ENCODE results near the gene PMM2.
A peak's percentile ranks its signal among the peaks of the same experiment; 100 is the strongest.
"Not testable (repeated sequence)": the region's sequence is repeated elsewhere in the genome, so short reads cannot be mapped to it uniquely, and the experiment has no call there.

Gene PMM2

DNA sequence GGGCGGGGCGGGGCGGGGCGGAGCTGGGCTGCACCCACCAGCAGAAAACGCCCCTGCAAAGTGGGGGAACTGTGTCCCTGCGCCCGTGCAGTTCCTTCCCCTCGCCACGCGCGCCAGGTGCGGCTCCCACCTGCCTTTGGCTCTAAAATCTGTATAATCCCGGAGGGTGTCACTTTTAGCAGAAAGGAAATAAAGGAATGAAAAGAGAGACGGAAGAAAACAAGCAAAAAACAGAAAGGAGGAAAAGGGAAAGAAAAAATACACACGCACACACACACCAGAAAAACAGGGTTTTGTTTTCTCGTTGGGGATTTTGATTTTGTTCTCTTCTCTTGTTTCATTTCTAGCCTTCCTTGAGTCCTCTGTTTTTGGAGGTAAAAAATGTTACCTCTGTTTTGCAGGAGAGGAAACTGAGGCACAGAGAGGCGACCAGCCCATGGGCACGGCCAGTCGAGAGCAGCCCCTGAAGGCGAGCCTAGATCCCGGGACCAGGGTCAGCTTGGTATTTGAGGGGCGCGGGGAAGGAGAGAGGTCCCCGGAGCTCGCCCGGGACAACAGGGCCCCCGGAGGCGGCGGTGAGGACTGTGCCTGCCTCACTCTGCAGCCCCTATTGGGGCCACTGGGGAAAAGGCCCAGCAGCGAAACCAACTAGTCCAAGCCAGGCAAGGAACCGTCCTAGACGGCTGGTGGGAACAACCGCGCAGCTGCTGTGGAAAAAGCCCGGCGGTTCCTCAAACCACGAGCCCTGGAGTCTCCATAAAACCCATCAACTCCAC, 71.8 kb downstream of the PMM2 start:
- peak overlapping the region; percentile 80 for H3K27ac Mint-ChIP-seq
- H3K36me3 Mint-ChIP-seq = no peaks in the 10 kb centered on the region
- H3K27me3 Mint-ChIP-seq = no peaks in the 10 kb centered on the region
- no peaks in the 10 kb centered on the region for H3K9me3 Mint-ChIP-seq (ENCODE audit: low read depth)
- H3K4me1 Mint-ChIP-seq (ENCODE audit: low read depth) = peaks cover 49% of the 10 kb centered on the region
- H3K4me3 Mint-ChIP-seq = peak overlapping the region; percentile 92

GRCh38 chr16:8869988-8870241, 72.3 kb downstream of the PMM2 start:
- H3K27me3 Mint-ChIP-seq; H3K9me3 Mint-ChIP-seq (ENCODE audit: low read depth); H3K4me3 Mint-ChIP-seq; H3K27ac Mint-ChIP-seq; H3K36me3 Mint-ChIP-seq: not testable (repeated sequence)
- H3K4me1 Mint-ChIP-seq (ENCODE audit: low read depth) = peaks cover 49% of the 10 kb centered on the region

- no peaks in the 10 kb centered on the region for H3K9me3 Mint-ChIP-seq (ENCODE audit: low read depth)
- no peaks in the 10 kb centered on the region for H3K36me3 Mint-ChIP-seq
- no peak overlapping the region for H3K27ac Mint-ChIP-seq
- H3K4me1 Mint-ChIP-seq (ENCODE audit: low read depth) = peaks cover 33% of the 10 kb centered on the region
- H3K27me3 Mint-ChIP-seq = no peaks in the 10 kb centered on the region
- no peak overlapping the region for H3K4me3 Mint-ChIP-seq
These were observed 74.4 kb downstream of the PMM2 start for GRCh38 chr16:8872071-8872470.

DNA sequence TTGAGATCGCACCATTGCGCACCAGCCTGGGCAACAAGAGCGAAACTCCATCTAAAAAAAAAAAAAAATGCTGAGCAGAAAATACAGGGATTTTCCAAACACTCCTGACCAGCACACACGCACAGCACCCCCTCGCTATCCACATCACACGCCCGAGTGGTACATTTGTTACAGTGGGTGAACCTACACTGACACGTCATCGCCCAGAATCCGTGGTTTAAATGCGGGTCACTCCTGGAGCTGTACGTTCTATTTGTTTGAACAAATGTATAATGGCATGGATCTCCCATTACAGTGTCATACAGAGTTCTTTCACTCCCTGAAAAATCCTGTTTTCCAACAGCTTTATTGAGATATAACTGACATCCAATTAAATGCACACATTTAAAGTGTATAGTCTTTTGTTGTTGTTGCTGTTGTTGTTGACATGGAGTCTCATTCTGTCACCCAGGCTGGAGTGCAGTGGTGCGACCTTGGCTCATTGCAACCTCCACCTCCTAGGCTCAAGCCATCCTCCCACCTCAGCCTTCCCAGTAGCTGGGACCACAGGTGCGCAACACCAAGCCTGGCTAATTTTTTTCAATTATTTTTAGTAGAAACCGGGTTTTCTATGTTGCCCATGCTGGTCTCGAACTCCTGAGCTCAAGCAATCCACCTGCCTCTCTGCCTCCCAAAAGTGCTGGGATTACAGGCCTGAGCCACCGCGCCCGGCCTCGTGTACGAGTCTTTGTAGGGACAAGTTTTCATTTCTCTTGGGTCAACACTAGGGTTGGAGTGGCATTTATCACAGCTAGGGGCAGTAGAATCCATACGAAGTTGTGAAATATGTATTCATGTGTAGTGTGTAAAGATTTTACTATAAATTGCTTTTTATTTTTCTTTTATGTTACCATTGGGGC, 75.6 kb downstream of the PMM2 start:
- Mint-ChIP-seq H3K4me1 (ENCODE audit: low read depth) (peaks cover 25% of the 10 kb centered on the region), H3K36me3 (no peaks in the 10 kb centered on the region), H3K9me3 (ENCODE audit: low read depth) (no peaks in the 10 kb centered on the region), H3K27ac (no peak overlapping the region), H3K4me3 (no peak overlapping the region), H3K27me3 (no peaks in the 10 kb centered on the region)

GRCh38 chr16:8873866-8874195, 76.2 kb downstream of the PMM2 start:
- not testable (repeated sequence) for H3K9me3 Mint-ChIP-seq (ENCODE audit: low read depth); H3K4me3 Mint-ChIP-seq; H3K27me3 Mint-ChIP-seq; H3K36me3 Mint-ChIP-seq; H3K27ac Mint-ChIP-seq
- peaks cover 28% of the 10 kb centered on the region for H3K4me1 Mint-ChIP-seq (ENCODE audit: low read depth)

DNA sequence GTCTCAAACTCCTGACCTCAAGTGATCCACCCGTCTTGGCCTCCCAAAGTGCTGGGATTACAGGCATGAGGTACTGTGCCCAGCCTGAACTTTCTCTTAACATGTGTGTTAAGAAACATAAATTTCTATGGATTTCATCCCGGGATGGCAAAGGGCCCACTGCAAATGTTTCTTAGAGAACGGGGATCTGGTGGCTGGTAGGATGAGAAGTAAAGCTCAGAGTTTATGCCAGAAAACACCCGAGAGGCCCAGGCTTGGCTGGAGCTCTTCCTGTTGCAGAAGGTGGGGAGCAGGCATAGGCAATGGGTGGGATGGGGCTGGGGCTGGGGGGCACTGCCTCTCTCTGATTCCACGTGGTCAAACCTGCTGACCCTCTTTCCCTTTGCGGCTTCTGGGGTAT, 76.7 kb downstream of the PMM2 start:
- Mint-ChIP-seq H3K4me1 (ENCODE audit: low read depth) (peaks cover 25% of the 10 kb centered on the region), H3K27ac (no peak overlapping the region), H3K4me3 (no peak overlapping the region), H3K9me3 (ENCODE audit: low read depth) (no peaks in the 10 kb centered on the region), H3K36me3 (no peaks in the 10 kb centered on the region), H3K27me3 (no peaks in the 10 kb centered on the region)

DNA sequence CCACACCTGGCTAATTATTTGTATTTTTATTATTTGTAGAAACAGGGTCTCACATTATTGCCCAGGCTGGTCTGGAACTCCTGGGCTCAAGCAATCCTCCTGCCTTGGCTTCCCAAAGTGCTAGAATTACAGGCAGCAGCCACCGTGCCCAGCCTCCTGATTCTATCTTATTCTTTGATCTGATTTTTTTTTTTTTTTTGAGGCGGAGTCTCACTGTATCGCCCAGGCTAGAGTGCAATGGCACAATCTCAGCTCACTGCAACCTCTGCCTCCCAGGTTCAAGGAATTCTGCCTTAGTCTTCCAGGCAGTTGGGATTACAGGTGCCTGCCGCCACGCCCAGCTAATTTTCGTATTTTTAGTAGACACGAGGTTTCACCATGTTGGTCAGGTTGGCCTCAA, 77.7 kb downstream of the PMM2 start:
- H3K4me1 Mint-ChIP-seq (ENCODE audit: low read depth) = peaks cover 25% of the 10 kb centered on the region
- not testable (repeated sequence) for H3K27me3 Mint-ChIP-seq; H3K27ac Mint-ChIP-seq; H3K4me3 Mint-ChIP-seq; H3K36me3 Mint-ChIP-seq; H3K9me3 Mint-ChIP-seq (ENCODE audit: low read depth)

GRCh38 chr16:8877894-8878522, 80.4 kb downstream of the PMM2 start:
- no peak overlapping the region for H3K27ac Mint-ChIP-seq
- no peaks in the 10 kb centered on the region for H3K36me3 Mint-ChIP-seq
- peaks cover 16% of the 10 kb centered on the region for H3K4me1 Mint-ChIP-seq (ENCODE audit: low read depth)
- no peaks in the 10 kb centered on the region for H3K9me3 Mint-ChIP-seq (ENCODE audit: low read depth)
- H3K4me3 Mint-ChIP-seq = no peak overlapping the region
- no peaks in the 10 kb centered on the region for H3K27me3 Mint-ChIP-seq

GRCh38 chr16:8878523-8878911, 80.9 kb downstream of the PMM2 start:
- Mint-ChIP-seq H3K36me3 (no peaks in the 10 kb centered on the region), H3K4me3 (no peak overlapping the region), H3K27me3 (no peaks in the 10 kb centered on the region), H3K9me3 (ENCODE audit: low read depth) (no peaks in the 10 kb centered on the region), H3K27ac (no peak overlapping the region), H3K4me1 (ENCODE audit: low read depth) (peaks cover 16% of the 10 kb centered on the region)

DNA sequence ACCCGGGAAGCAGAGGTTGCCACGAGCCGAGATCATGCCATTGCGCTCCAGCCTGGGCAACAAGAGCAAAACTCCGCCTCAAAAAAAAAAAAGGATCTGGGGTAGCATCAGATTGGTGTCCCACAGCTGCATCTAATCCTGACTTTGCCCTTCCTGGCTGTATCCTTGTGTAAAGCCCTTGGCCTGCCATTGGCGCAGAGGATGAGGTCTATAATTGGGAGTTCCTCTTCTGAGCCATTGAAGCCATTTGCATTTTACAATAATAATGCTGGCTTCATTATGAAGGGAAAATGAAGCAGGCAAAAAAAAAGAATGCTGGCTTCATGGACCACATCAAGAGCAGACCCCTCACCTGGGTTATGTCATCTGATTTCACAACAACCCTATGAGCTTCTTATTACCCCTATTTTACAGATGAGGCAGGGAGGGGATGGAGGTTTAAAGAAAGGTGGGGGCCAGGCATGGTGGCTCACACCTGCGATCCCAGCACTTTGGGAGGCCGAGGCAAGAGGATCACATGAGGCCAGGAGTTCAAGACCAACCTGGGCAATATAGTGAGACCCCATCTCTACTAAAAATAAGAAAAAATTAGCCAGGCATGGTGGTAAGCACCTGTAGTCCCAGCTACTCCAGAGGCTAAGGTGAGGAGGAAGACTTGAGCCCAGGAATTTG, 83.3 kb downstream of the PMM2 start:
- H3K9me3 Mint-ChIP-seq (ENCODE audit: low read depth) = no peaks in the 10 kb centered on the region
- H3K4me3 Mint-ChIP-seq = no peak overlapping the region
- H3K27me3 Mint-ChIP-seq = no peaks in the 10 kb centered on the region
- peaks cover 15% of the 10 kb centered on the region for H3K4me1 Mint-ChIP-seq (ENCODE audit: low read depth)
- no peak overlapping the region for H3K27ac Mint-ChIP-seq
- no peaks in the 10 kb centered on the region for H3K36me3 Mint-ChIP-seq

GRCh38 chr16:8882041-8882617, 84.5 kb downstream of the PMM2 start, which contains the start of gene LITAFD:
TSS of gene LITAFD (plus strand) at chr16:8882351. CDS start at chr16:8884356, 2,005 bp downstream.
- Mint-ChIP-seq H3K27me3 (no peaks in the 10 kb centered on the region), H3K4me3 (no peak within 1 kb of the TSS), H3K9me3 (ENCODE audit: low read depth) (no peaks in the 10 kb centered on the region), H3K4me1 (ENCODE audit: low read depth) (peaks cover 16% of the 10 kb centered on the region), H3K36me3 (no peaks in the 10 kb centered on the region), H3K27ac (no peak within 1 kb of the TSS)

- H3K27ac Mint-ChIP-seq = no peak overlapping the region
- peaks cover 16% of the 10 kb centered on the region for H3K4me1 Mint-ChIP-seq (ENCODE audit: low read depth)
- H3K36me3 Mint-ChIP-seq = no peaks in the 10 kb centered on the region
- H3K4me3 Mint-ChIP-seq = no peak overlapping the region
- H3K9me3 Mint-ChIP-seq (ENCODE audit: low read depth) = no peaks in the 10 kb centered on the region
- no peaks in the 10 kb centered on the region for H3K27me3 Mint-ChIP-seq
These were observed 85.2 kb downstream of the PMM2 start for GRCh38 chr16:8882725-8883377.

GRCh38 chr16:8885674-8886592, 88.3 kb downstream of the PMM2 start:
- H3K27me3 Mint-ChIP-seq = no peaks in the 10 kb centered on the region
- peaks cover 9% of the 10 kb centered on the region for H3K4me1 Mint-ChIP-seq (ENCODE audit: low read depth)
- H3K9me3 Mint-ChIP-seq (ENCODE audit: low read depth) = no peaks in the 10 kb centered on the region
- H3K4me3 Mint-ChIP-seq = no peak overlapping the region
- H3K27ac Mint-ChIP-seq = no peak overlapping the region
- H3K36me3 Mint-ChIP-seq = no peaks in the 10 kb centered on the region

Data from activated naive CD8-positive, alpha-beta T cell (primary cell).